Measurements from ENCODE around the gene IL2RG. TPM values are rescaled to one million over a fixed set of nuclear protein-coding genes. Genes with fewer than 3 reads are reported as not detected.

IL2RG gene
- polyA plus RNA-seq, 12 donors: 2.0 to 30.7 (median 3.4) TPM; not detected in 1

GRCh38 chrX:71111921-71112431 is 599 bp upstream of the IL2RG start:
- no peak for DNase-seq

- DNase-seq: no peak
Measured at GRCh38 chrX:71109051-71109450, 2.3 kb downstream of the IL2RG start.

- DNase-seq: no peak
Measured at GRCh38 chrX:71107762-71108360, 3.5 kb downstream of the IL2RG start.

GRCh38 chrX:71107245-71107644 is 4.1 kb downstream of the IL2RG start:
- DNase-seq: no peak

GRCh38 chrX:71106427-71106826 is 5.0 kb downstream of the IL2RG start, which contains the start of gene CXorf65:
Gene CXorf65 (minus strand): TSS chrX:71106740. CDS start chrX:71106556, 184 bp downstream.
- DNase-seq: no peak

GRCh38 chrX:71105628-71106027 is 5.7 kb downstream of the IL2RG start:
- no peak for DNase-seq

- DNase-seq: peak; percentile 36
Measured at GRCh38 chrX:71103110-71103983, 8.0 kb downstream of the IL2RG start.

GRCh38 chrX:71102292-71102691 is 9.1 kb downstream of the IL2RG start:
- no peak for DNase-seq

DNA sequence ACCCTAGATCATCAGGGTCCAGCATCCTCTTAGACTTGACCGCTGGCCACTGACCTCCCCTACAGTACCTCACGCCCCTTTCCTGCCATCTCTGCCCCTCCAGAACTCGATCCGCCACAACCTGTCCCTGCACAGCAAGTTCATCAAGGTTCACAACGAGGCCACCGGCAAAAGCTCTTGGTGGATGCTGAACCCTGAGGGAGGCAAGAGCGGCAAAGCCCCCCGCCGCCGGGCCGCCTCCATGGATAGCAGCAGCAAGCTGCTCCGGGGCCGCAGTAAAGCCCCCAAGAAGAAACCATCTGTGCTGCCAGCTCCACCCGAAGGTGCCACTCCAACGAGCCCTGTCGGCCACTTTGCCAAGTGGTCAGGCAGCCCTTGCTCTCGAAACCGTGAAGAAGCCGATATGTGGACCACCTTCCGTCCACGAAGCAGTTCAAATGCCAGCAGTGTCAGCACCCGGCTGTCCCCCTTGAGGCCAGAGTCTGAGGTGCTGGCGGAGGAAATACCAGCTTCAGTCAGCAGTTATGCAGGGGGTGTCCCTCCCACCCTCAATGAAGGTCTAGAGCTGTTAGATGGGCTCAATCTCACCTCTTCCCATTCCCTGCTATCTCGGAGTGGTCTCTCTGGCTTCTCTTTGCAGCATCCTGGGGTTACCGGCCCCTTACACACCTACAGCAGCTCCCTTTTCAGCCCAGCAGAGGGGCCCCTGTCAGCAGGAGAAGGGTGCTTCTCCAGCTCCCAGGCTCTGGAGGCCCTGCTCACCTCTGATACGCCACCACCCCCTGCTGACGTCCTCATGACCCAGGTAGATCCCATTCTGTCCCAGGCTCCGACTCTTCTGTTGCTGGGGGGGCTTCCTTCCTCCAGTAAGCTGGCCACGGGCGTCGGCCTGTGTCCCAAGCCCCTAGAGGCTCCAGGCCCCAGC is 10.5 kb downstream of the IL2RG start:
- no peak for DNase-seq

DNA sequence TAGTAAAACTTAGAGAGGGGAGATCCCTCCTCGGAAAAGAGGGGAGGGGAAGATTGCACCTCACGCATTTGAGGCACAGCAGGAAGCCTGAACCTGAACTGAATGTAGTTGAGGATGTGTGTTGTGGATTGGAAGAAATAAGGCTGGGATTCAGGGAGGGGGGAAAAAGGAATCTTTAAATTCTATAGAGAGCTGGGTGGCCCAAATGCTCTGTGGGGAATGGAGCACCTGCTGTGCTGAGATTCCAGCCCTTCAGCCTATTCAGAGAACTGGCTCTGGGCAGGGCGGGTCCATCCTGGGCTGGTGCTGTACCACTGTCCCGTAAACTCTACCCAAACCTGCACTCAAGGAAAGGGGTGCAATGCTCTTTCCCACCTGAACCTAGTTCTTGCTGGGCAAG is 11.6 kb downstream of the IL2RG start:
- DNase-seq: no peak

- DNase-seq: no peak
Measured at GRCh38 chrX:71098951-71099506, 12.3 kb downstream of the IL2RG start.

DNA sequence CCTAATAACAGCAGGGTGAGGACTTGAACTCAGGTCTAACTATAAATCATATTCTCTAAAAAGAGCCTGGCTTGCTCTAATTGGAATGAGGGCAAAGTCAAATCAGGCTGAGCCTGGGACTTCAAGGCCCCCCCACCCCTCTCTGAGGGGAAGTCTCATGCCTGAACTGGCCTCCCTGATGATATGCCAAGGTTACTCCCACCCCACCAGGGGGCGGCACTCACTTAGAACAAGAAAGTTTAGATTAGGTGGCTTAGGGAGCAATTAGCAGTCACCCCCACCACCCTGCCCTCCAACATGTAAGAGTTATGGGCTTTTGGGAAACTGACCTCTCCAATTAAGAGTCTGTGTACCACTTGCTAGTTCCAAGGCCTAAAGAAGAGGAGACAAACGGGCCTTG is 13.1 kb downstream of the IL2RG start:
- peak; percentile 20 for DNase-seq

DNA sequence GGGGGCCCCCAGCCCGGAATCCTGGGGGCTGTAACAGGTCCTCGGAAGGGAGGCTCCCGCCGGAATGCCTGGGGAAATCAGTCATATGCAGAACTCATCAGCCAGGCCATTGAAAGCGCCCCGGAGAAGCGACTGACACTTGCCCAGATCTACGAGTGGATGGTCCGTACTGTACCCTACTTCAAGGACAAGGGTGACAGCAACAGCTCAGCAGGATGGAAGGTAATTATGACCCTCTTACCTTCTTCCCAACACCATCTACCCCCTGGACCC is 14.7 kb downstream of the IL2RG start:
- no peak for DNase-seq

GRCh38 chrX:71095981-71096759 is 15.2 kb downstream of the IL2RG start:
- DNase-seq: peak; percentile 67

GRCh38 chrX:71095555-71095980 is 15.8 kb downstream of the IL2RG start, which contains the start of gene FOXO4:
Gene FOXO4 (plus strand): TSS chrX:71095851. CDS start chrX:71096529, 678 bp downstream.
- DNase-seq: peak; percentile 89

GRCh38 chrX:71095033-71095432 is 16.3 kb downstream of the IL2RG start:
- DNase-seq: no peak

DNA sequence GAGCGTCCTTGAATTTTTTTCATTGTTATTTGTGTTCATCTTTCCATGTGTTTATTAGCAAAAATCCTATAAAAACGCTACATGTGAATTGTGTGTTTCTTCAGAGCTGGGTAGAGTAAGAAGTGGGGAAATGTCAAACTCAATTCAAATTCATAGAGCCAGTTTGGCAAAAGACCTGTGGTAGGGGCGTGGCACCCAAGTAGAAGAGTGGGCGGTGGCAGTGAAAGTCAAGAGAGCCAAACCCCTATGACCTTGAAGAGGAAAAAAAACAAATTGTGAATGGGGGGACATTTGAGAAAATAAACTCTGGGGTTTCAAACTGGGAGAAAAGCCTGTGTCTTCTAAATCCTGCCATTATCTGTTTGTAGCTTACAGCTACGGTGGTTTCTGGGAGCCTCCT is 20.1 kb downstream of the IL2RG start:
- DNase-seq: no peak

GRCh38 chrX:71085900-71086299 is 25.5 kb downstream of the IL2RG start:
- DNase-seq: no peak

DNA sequence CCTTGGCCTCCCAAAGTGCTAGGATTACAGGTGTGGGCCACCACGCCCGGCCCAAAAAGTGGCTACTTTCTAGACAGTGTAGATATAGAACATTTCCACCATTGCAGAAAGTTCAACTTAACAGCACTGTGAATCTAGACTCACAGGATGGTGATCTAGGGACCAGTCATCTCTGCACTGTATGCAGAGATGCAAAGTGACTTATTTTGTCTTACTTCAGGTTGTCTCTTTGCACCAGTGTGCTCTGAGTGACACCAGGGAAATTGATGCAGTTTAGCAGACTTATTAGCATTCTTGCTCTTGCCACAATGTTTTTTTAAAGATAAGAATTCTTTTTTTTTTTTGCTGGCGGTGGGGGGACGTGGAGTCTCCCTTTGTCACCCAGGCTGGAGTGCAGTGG is 28.6 kb downstream of the IL2RG start:
- DNase-seq: no peak

DNA sequence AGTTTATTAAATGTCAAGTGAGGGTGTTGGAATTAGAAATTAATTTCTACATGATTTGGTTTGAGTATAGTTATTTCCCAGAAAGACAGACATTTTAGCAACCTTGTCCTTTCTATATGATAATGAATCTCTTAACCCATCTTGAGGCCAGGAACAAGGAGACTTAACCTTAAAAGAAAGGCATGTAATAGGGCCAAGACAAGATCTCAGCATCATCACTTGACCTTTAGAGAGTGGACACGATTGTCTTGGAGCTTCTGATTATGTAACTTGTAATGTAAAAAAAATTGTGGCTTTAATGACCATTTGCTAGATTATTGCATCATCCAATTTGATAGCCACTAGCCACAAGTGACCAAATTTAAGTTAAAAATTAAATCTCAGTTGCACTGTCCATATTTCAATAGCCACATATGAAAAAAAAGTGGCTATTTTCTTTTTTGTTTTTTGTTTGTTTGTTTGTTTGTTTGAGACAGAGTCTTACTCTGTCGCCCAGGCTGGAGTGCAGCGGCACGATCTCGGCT is 29.2 kb downstream of the IL2RG start:
- DNase-seq: no peak
